KMS-11 (cell line): ENCODE measurements around the gene PARP14.
A peak's percentile ranks its signal among the peaks of the same experiment; 100 is the strongest.
"Not testable (repeated sequence)": the region's sequence is repeated elsewhere in the genome, so short reads cannot be mapped to it uniquely, and the experiment has no call there.

Source experiments
- H2AFZ ChIP-seq: fragments of 200-600 bp; sonication (generic); 2 replicates; pipeline ENCODE4 v1.6.1; 2016; ENCODE audit warnings: antibody characterized with exemption, mixed run types, low read depth
- H3K27ac ChIP-seq: fragments of 200-600 bp; sonication (generic); 2 replicates; pipeline ENCODE4 v1.6.1; 2016; ENCODE audit warnings: mild to moderate bottlenecking, mixed run types
- H3K27me3 ChIP-seq: fragments of 200-600 bp; sonication (generic); 2 replicates; pipeline ENCODE4 v1.6.1; 2017; ENCODE audit warnings: mild to moderate bottlenecking, low read depth, mixed run types, moderate library complexity; ENCODE audit not compliant: insufficient read depth
- H3K36me3 ChIP-seq: fragments of 200-600 bp; sonication (generic); 2 replicates; pipeline ENCODE4 v1.6.1; 2017; ENCODE audit warnings: mild to moderate bottlenecking, mixed run types; ENCODE audit not compliant: insufficient read depth
- H3K4me1 ChIP-seq: fragments of 200-600 bp; sonication (generic); 2 replicates; pipeline ENCODE4 v1.6.1; 2016; ENCODE audit warnings: mild to moderate bottlenecking, low read depth, mixed run types; ENCODE audit not compliant: poor library complexity, severe bottlenecking
- H3K4me2 ChIP-seq: fragments of 200-600 bp; sonication (generic); 2 replicates; pipeline ENCODE4 v1.7.0; 2016; ENCODE audit warnings: mild to moderate bottlenecking, mixed run types
- H3K4me3 ChIP-seq: fragments of 200-600 bp; sonication (generic); IDR thresholded peaks from 2 replicates; pipeline ENCODE4 v1.6.1; 2017; ENCODE audit warnings: low read depth, low read length, mixed read lengths; ENCODE audit not compliant: insufficient read depth
- H3K79me2 ChIP-seq: fragments of 200-600 bp; sonication (generic); 2 replicates; pipeline ENCODE4 v1.6.1; 2016; ENCODE audit warnings: low read depth, mixed run types; ENCODE audit not compliant: insufficient read depth
- H3K9ac ChIP-seq: fragments of 200-600 bp; sonication (generic); 2 replicates; pipeline ENCODE4 v1.6.1; 2016; ENCODE audit warnings: mild to moderate bottlenecking, mixed run types
- H4K20me1 ChIP-seq: fragments of 200-600 bp; sonication (generic); 2 replicates; pipeline ENCODE4 v1.6.1; 2016; ENCODE audit warnings: mild to moderate bottlenecking, mixed run types; ENCODE audit not compliant: insufficient read depth
- CTCF ChIP-seq: fragments of 200-600 bp; sonication (generic); conservative IDR thresholded peaks from 2 replicates; pipeline ENCODE4 v1.6.1; 2017; ENCODE audit warnings: low read depth, mild to moderate bottlenecking, antibody characterized with exemption, low read length, moderate library complexity, mixed read lengths

Gene PARP14

GRCh38 chr3:122679882-122680474, 661 bp upstream of the PARP14 start:
- peak overlapping the region; percentile 98 for H2AFZ ChIP-seq
- H3K36me3 ChIP-seq, result no peaks in the 10 kb centered on the region
- H3K4me3 ChIP-seq, result peak overlapping the region; percentile 96
- H3K4me2 ChIP-seq, result peak overlapping the region; percentile 94
- no peaks in the 10 kb centered on the region for H3K27me3 ChIP-seq
- no peaks in the 10 kb centered on the region for H3K79me2 ChIP-seq
- peak overlapping the region; percentile 68 for H3K27ac ChIP-seq
- no peaks in the 10 kb centered on the region for H4K20me1 ChIP-seq
- TF ChIP-seq CTCF, result no peak
- H3K9ac ChIP-seq, result peak overlapping the region; percentile 90
- peaks cover 30% of the 10 kb centered on the region for H3K4me1 ChIP-seq

GRCh38 chr3:122681284-122681973, 790 bp downstream of the PARP14 start:
- H3K27ac ChIP-seq, result no peak overlapping the region
- H3K36me3 ChIP-seq, result no peaks in the 10 kb centered on the region
- TF ChIP-seq CTCF, result no peak
- H3K27me3 ChIP-seq, result no peaks in the 10 kb centered on the region
- H3K4me3 ChIP-seq, result peak overlapping the region; percentile 26
- H4K20me1 ChIP-seq, result no peaks in the 10 kb centered on the region
- peaks cover 30% of the 10 kb centered on the region for H3K4me1 ChIP-seq
- peak overlapping the region; percentile 90 for H3K9ac ChIP-seq
- peak overlapping the region; percentile 95 for H3K4me2 ChIP-seq
- H2AFZ ChIP-seq, result peak overlapping the region; percentile 98
- no peaks in the 10 kb centered on the region for H3K79me2 ChIP-seq

- Histone ChIP-seq H3K36me3 (no peaks in the 10 kb centered on the region), H2AFZ (no peak overlapping the region), H3K9ac (no peak overlapping the region), H3K79me2 (no peaks in the 10 kb centered on the region), H3K4me1 (peaks cover 30% of the 10 kb centered on the region), H3K4me2 (peak overlapping the region; percentile 95), H4K20me1 (no peaks in the 10 kb centered on the region), H3K4me3 (no peak overlapping the region), H3K27me3 (no peaks in the 10 kb centered on the region), H3K27ac (no peak overlapping the region)
- no peak for TF ChIP-seq CTCF
Measured at GRCh38 chr3:122681974-122682409, 1.4 kb downstream of the PARP14 start.

- not testable (repeated sequence) for H3K27me3 ChIP-seq, H3K79me2 ChIP-seq, H3K36me3 ChIP-seq, H4K20me1 ChIP-seq, H3K4me3 ChIP-seq, H3K27ac ChIP-seq, H2AFZ ChIP-seq, H3K9ac ChIP-seq, H3K4me2 ChIP-seq
- H3K4me1 ChIP-seq, result peaks cover 30% of the 10 kb centered on the region
Measured at GRCh38 chr3:122682778-122683411, 2.3 kb downstream of the PARP14 start.

GRCh38 chr3:122687298-122687697, 6.7 kb downstream of the PARP14 start:
- H3K4me3 ChIP-seq, result no peak overlapping the region
- TF ChIP-seq CTCF, result no peak
- no peak overlapping the region for H3K4me2 ChIP-seq
- H3K9ac ChIP-seq, result no peak overlapping the region
- no peak overlapping the region for H2AFZ ChIP-seq
- peaks cover 8% of the 10 kb centered on the region for H3K4me1 ChIP-seq
- H3K27ac ChIP-seq, result no peak overlapping the region
- no peaks in the 10 kb centered on the region for H3K27me3 ChIP-seq
- no peaks in the 10 kb centered on the region for H4K20me1 ChIP-seq
- H3K79me2 ChIP-seq, result no peaks in the 10 kb centered on the region
- no peaks in the 10 kb centered on the region for H3K36me3 ChIP-seq
